ENCODE results near the gene USP22. TPM values are rescaled to one million over a fixed set of nuclear protein-coding genes. Genes with fewer than 3 reads are reported as not detected.

The USP22 gene
- total and polyA plus RNA-seq, 2 of the 13 experiments (the other 11 are each of a cell fraction or from before 2014, with no cell fraction given), result 98.0 to 130 TPM

DNA sequence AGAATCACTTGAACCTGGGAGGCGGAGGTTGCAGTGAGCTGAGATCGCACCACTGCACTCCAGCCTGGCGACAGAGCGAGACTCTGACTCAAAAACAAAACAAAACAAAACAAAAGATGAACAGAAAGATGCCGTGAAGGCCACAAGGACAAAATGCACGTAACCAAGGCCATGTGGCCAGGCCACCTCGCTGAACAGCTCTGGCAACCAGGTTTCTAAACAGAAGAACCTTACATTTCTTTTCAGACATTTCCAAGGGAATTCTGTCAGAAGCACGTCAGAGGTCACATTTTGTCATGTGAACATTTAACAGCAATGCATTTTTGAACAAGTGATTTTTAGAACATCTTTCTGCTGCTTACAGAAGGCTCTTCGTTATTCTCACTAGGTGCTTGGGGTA lies 28.8 kb downstream of the USP22 start:
- no peak for TF ChIP-seq ZNF674 (CRISPR knock-in tag; IDR thresholded peaks at IDR 0.05; ENCODE audit: low read depth)
- no peak for TF ChIP-seq JUNB (CRISPR knock-in tag; IDR thresholded peaks at IDR 0.05; ENCODE audit: borderline replicate concordance)
- no peak for TF ChIP-seq PITX1 (CRISPR knock-in tag; IDR thresholded peaks at IDR 0.05)
- TF ChIP-seq NBN (conservative IDR thresholded peaks at IDR 0.05), result no peak
- TF ChIP-seq, protein P1, sequence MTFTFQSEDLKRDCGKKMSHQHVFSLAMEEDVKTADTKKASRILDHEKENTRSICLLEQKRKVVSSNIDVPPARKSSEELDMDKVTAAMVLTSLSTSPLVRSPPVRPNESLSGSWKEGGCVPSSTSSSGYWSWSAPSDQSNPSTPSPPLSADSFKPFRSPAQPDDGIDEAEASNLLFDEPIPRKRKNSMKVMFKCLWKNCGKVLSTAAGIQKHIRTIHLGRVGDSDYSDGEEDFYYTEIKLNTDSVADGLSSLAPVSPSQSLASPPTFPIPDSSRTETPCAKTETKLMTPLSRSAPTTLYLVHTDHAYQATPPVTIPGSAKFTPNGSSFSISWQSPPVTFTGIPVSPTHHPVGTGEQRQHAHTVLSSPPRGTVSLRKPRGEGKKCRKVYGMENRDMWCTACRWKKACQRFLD (CRISPR knock-in tag; IDR thresholded peaks at IDR 0.05; ENCODE audit: borderline replicate concordance), result no peak
- TF ChIP-seq CEBPG (CRISPR knock-in tag; IDR thresholded peaks at IDR 0.05), result no peak
- POLR2A ChIA-PET, result no interaction called here
- FAIRE-seq, result no peak

DNA sequence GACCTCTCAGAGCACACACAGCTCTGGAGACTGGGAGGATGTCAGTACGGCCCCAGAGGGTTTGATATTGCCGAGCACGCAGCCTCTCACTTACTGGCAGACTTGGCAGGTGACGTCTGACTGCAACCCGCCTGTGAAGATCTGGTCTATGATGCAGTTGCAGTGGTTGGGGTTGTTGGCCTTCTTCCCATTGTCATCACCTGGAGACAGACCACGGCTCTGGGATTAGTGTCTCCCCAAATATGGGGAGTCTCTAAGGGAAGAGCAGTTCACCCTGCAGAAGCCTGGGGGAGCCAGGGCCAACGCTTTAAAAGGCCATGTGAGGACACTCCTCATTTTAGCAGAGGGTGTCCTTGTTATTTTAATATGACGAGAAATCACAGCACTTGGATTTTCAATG lies 30.1 kb downstream of the USP22 start:
- H3K36me3 ChIP-seq (replicated peaks in 1 of 2; ENCODE audit: control insufficient read depth in 1 of 2, insufficient read depth in 2 of 2, low read length in 2 of 2), result peaks cover 61 to 96% of the 10 kb centered on the region in 2 experiments
- WGBS (ENCODE audit: low lambda C conversion rate), result 100% methylated on average over 6 of the region's 8 CpGs

More for the DNA sequence above, 28.8 kb downstream of the USP22 start:
- ATAC-seq, result no peak
- WGBS (ENCODE audit: low lambda C conversion rate), result 96% methylated on average over 9 of the region's 9 CpGs
- H4K20me1 ChIP-seq (ENCODE audit: insufficient read depth, low read length), result peaks cover 38% of the 10 kb centered on the region
- H3K4me1 ChIP-seq (ENCODE audit: insufficient read depth, low read length), result no peaks in the 10 kb centered on the region
- CTCF ChIA-PET (ENCODE audit: low intra/inter-chr PET ratio, low total read pairs), result no interaction called here
- peaks cover 9% of the 10 kb centered on the region for H3K79me2 ChIP-seq (ENCODE audit: insufficient read depth, low read length)
- peaks cover 65 to 97% of the 10 kb centered on the region in 2 experiments for H3K36me3 ChIP-seq (replicated peaks in 1 of 2; ENCODE audit: control insufficient read depth in 1 of 2, insufficient read depth in 2 of 2, low read length in 2 of 2)
- in situ Hi-C loops (cut with HindIII; ENCODE audit: extremely low pct_ligation_motif_present, low pct_unique_long_range_greater_than_20kb) (no loop called here), intact Hi-C loops (cut with micrococcal nuclease; ENCODE audit: unreplicated experiment) (no loop called here)
- no peaks in the 10 kb centered on the region for H3K27me3 ChIP-seq (ENCODE audit: control insufficient read depth in 1 of 2, insufficient read depth in 2 of 2, low read length in 2 of 2)
- no peak overlapping the region for H3K9ac ChIP-seq (ENCODE audit: insufficient read depth, low read depth, low read length)
- no peak overlapping the region for H3K27ac ChIP-seq (ENCODE audit: extremely low read length, insufficient read depth, low read length)
- no peak overlapping the region for H3K4me2 ChIP-seq (ENCODE audit: low read depth, low read length)
- H3K9me3 ChIP-seq (ENCODE audit: low read length), result no peaks in the 10 kb centered on the region
- BruUV-seq (replicated peaks), result no TSS peak
- H3K4me3 ChIP-seq (replicated peaks in 1 of 3; ENCODE audit: insufficient read depth in 1 of 3, low read depth in 2 of 3, low read length in 3 of 3), result no peak overlapping the region
- H2AFZ ChIP-seq (ENCODE audit: low read length), result no peak overlapping the region
- no peak for DNase-seq (ENCODE audit: low spot score)

More for the DNA sequence above, 30.1 kb downstream of the USP22 start:
- Histone ChIP-seq H3K27me3 (ENCODE audit: control insufficient read depth in 1 of 2, insufficient read depth in 2 of 2, low read length in 2 of 2) (no peaks in the 10 kb centered on the region), H3K4me2 (ENCODE audit: low read depth, low read length) (no peak overlapping the region), H3K27ac (ENCODE audit: extremely low read length, insufficient read depth, low read length) (no peak overlapping the region), H3K9me3 (ENCODE audit: low read length) (no peaks in the 10 kb centered on the region), H3K79me2 (ENCODE audit: insufficient read depth, low read length) (peaks cover 2% of the 10 kb centered on the region), H3K4me1 (ENCODE audit: insufficient read depth, low read length) (no peaks in the 10 kb centered on the region), H3K9ac (ENCODE audit: insufficient read depth, low read depth, low read length) (no peak overlapping the region), H3K4me3 (replicated peaks in 1 of 3; ENCODE audit: insufficient read depth in 1 of 3, low read depth in 2 of 3, low read length in 3 of 3) (no peak overlapping the region), H2AFZ (ENCODE audit: low read length) (no peak overlapping the region), H4K20me1 (ENCODE audit: insufficient read depth, low read length) (peaks cover 34% of the 10 kb centered on the region; the same call in 1 of the 2 replicates)
- ATAC-seq, result no peak
- CTCF ChIA-PET (ENCODE audit: low intra/inter-chr PET ratio, low total read pairs), result no interaction called here
- in situ Hi-C loops (cut with HindIII; ENCODE audit: extremely low pct_ligation_motif_present, low pct_unique_long_range_greater_than_20kb) (no loop called here), intact Hi-C loops (cut with micrococcal nuclease; ENCODE audit: unreplicated experiment) (no loop called here)
- DNase-seq (ENCODE audit: low spot score), result no peak
- BruUV-seq (replicated peaks), result no TSS peak
- FAIRE-seq, result no peak
- POLR2A ChIA-PET, result no interaction called here
- TF ChIP-seq ZSCAN20 (CRISPR knock-in tag; IDR thresholded peaks at IDR 0.05; ENCODE audit: borderline replicate concordance), result no peak
- TF ChIP-seq TCF12 (IDR thresholded peaks at IDR 0.05), result no peak
- no peak for TF ChIP-seq TCF12 (CRISPR knock-in tag; IDR thresholded peaks at IDR 0.05)
- peak; percentile 9 for TF ChIP-seq RBM22 (optimal IDR thresholded peaks at IDR 0.05; ENCODE audit: low read length)
- TF ChIP-seq ZNF451 (CRISPR knock-in tag; IDR thresholded peaks at IDR 0.05), result no peak
